GM18505 (cell line): ENCODE results near the gene TMPRSS9.

Experiments used
- ATAC-seq: cut with Tn5 transposase; IDR thresholded peaks from one replicate; pipeline ENCODE4 v1.9.1; 2021; ENCODE audit not compliant: unreplicated experiment
- POLR2A ChIP-seq: IDR thresholded peaks from 4 replicates; pipeline ENCODE4 v1.6.1; 2011; ENCODE audit warnings: borderline replicate concordance; ENCODE audit not compliant: insufficient read depth, insufficient read length; ENCODE audit errors: extremely low read depth

The TMPRSS9 gene

GRCh38 chr19:2424686-2425621, 64.9 kb downstream of the TMPRSS9 start:
- TF ChIP-seq POLR2A = no peak
- ATAC-seq = no peak

GRCh38 chr19:2425622-2426581, 65.8 kb downstream of the TMPRSS9 start:
- no peak for TF ChIP-seq POLR2A
- ATAC-seq = no peak

DNA sequence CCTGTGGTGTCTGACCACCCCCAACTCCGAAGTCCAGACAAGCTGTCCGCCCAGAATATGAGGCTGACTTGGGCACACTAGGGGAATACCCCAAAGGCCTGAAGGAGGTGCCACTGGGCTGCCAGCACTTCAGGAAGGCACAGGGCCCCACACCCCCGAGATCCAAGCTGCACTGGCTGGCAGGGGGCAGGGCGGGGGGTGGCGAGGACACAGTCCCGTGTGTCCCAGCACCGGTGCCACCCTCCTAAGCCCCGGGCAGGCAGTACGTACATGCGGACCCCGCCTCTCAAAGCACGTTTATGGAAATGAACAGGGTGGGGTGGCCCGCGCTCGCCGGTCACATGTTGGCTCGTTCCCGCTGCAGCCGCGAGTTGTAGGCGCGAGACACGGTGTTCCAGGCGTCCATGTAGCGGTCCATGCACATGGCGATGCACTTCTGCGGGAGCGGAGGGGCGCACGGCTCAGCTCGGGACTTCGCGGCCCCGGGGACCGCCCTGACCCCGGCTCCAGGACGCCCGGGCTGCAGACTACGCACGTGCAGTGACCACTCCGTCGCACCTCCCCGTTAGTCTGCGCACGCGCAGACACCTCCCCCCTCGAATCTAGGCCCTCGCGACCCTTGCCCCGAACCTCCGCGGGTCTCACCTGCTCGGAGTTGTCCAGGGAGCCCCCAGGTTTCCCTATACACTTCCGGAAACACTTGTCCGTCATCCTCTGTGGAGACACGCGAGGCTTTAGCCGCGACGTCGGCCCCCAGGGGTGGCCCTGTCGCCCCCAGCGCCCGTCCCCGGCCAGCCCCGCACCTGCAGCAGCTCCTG, 66.8 kb downstream of the TMPRSS9 start:
- ATAC-seq = peak; percentile 11

DNA sequence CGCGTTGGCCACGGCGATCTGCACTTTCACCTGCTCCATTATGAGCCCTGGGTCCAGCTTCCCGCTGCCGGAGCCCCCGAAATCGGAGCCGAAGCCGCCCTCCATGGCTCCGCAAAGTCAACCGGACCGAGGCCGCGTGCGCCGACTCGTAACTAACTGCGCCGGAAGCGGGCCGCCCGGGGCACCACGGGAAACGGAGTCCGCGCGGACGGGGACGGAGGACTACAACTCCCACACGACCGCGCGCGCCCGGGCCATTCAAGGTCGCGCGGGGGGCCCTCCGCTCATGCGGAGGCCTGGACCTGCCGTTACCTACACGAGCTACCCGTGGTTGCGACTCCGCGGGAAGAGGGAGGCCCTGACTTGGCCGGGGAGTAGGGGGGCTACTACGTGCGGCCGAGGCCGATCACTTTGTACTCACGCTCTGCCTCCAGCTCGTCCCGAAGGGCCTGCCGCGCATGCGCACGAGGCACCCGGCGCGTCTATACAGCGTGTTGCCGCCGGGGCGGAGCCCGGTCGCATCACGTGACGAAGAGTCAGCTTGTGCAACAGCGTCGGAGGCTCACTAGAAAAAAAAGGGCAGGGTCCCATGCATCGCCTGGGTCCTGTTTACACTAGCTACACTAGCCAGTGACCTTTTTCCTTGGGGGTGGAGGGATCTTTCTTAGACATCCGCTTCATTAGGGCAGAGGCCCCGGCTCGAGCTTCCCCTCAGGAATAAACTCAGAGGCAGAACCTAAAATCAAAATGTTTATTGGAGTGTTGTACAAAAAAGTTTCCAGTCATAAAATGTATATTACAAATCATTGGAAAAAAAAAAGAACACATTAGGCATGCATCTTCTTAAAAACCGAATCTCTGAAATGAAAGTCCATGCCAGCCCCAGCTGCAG, 67.6 kb downstream of the TMPRSS9 start, which contains the start of gene TIMM13:
TIMM13 (minus strand) TSS at position 158 of the 892 bp plus-strand sequence; CDS start at position 105, 53 bp downstream.
- ATAC-seq = peak; percentile 75
- TF ChIP-seq POLR2A = peak; percentile 73

More for the DNA sequence above, 66.8 kb downstream of the TMPRSS9 start:
- TF ChIP-seq POLR2A = no peak

DNA sequence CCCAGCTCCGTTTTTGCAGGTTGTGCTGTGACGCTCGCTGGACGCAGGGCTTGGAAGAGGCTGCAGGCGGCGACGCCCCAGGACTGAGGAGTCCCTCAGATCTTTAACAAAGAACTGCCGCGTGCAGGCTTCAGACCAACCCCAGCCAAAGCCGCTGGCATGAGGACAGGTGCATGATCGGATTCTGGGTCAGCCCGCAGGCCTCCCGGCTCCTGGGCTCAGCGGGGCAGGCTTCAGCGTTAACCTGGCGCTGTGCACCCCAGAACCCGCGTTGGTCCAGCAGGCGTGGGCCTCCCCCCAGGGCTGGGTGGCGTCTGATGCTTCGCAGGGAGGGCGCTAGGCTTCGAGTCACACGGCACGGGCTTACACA, 68.2 kb downstream of the TMPRSS9 start:
- TF ChIP-seq POLR2A = no peak
- no peak for ATAC-seq

DNA sequence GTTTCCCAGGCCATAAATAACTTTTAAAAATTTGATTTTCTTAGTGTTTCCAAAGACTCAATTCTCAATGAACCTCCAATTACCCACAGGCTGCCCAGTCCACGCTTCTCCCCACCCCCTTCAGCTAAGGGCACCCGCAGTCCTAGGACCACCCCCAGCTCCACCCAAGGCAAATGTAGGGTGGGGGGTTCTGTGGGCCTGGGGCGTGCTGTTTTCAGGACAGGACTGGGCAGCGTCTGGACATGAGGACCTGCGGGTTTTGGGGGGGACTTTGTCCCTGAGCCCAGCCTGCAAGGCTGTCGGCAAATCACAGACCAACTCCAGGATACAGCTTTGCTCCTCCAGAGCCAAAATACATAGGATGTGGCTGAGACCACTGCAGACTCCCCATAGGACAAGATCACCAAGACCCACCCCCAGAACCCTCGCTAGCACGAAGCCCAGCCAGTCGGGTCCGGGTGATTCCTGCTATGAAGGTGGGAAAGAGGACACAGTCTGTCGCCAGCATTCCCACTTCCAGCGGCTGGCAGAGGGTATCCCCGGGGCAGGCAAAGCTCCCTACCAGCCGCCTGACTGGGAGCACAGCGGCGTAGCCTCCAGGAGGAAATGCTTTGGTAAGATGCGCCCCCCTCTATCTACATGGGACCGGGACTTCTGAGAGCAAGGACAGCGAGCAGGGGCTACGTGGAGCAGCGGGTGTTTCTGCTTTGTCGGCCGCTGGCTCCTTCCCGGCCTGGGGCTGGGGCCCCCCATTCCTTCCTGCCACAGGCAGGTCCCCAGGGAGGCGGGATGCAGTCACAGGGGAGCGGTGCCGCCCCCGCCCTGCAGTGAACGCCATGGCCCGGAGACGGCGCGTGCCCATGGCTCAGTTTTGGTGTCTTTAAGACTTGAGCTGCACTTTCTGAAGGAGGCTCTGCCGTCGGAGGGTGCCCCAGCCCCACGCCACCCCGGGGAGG, 69.0 kb downstream of the TMPRSS9 start:
- TF ChIP-seq POLR2A = no peak
- ATAC-seq = no peak

DNA sequence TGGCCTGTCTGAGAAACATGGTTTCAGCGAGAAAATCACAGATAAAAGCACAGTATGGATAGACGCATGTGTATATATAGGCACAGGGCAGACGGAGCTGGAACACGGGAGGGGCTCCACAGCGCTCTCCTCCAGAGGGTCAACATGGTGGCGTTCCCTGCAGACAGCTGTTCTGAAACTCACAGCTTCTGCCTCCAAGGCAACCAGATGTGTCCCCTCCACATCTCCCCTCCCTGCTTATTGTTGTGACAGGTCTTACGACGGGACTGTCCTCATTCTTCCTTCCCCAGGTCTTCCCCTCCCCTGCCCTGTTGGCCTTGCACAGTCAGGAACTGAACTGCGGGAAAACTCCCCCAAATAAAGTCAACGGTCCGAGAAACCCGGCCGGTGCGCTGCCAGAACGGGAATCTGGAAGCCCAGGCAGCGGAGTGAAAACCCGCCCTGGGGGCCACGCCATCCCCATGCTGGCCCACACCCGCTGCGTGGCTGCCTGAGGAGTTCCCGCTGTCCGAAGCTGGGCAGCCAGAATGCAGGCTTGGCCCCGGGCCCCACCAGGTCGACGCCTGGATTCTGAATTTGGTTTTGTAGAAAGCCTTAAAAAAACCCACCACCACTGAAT, 70.0 kb downstream of the TMPRSS9 start:
- no peak for TF ChIP-seq POLR2A
- no peak for ATAC-seq

DNA sequence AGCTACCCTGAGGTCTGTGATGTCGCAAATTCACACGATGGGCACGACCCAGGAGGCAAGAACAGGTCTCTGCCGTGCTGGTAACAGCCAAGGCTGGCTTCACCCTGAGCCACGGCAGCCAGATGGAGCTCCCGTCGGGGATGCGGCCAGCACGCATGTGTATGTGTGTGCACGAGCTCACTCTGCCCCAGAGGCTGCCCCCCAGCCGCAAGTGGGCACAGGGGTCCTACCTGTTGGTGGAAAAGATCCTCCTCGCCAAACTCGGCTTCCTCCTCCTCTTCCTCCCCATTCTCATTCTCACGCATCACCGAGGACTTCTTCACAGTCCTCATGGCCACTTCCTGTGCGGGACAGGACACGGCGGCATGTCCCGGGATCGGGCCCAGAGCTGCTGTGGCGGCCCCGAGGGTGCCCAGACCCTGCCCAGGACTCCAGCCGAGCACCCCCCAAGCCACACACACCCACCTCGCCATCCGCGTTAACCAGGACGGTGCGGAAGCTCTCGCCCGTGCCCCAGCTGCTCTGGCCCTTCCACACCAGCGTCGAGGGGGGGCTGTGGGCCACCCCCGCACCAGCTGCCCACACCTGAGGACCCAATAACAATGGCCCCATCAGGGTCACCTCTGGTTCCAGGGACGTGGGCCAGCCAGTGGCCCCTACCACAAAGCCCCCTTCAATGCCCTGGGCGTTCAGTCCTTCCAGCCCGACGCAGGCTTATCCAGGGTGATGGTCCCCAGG, 71.4 kb downstream of the TMPRSS9 start:
- TF ChIP-seq POLR2A = no peak
- ATAC-seq = no peak

GRCh38 chr19:2432131-2432848, 72.2 kb downstream of the TMPRSS9 start:
- no peak for TF ChIP-seq POLR2A
- no peak for ATAC-seq
